Thoracic aorta (tissue), 2 donors: ENCODE results near the gene PLEKHH2. TPM values are rescaled to one million over a fixed set of nuclear protein-coding genes. Genes with fewer than 3 reads are reported as not detected.

Experiments used
- ATAC-seq: fragments of 150-250 bp; one replicate; pipeline ENCODE4 v1.8.0; 2017; ENCODE audit warnings: low read depth; ENCODE audit not compliant: insufficient number of reproducible peaks, low FRiP score
- DNase-seq: peaks from one replicate; pipeline ENCODE4 v3.0.0-alpha.2; 2020; ENCODE audit warnings: low spot score
- H3K27ac ChIP-seq, 2 donors: fragments of 200-600 bp; sonication (generic); 1 replicate in 1 of 2; 2 replicates in 1 of 2; pipeline ENCODE4 v1.5.1; 2016; ENCODE audit warnings: mild to moderate bottlenecking in 2 of 2, moderate library complexity in 2 of 2
- H3K27me3 ChIP-seq: fragments of 200-600 bp; sonication (generic); replicated peaks from 2 replicates; pipeline ENCODE4 v1.6.0; 2016; ENCODE audit warnings: mild to moderate bottlenecking; ENCODE audit not compliant: insufficient read depth
- H3K36me3 ChIP-seq: fragments of 200-600 bp; sonication (generic); one replicate; pipeline ENCODE4 v1.5.1; 2016
- H3K4me1 ChIP-seq, 2 donors: fragments of 200-600 bp; sonication (generic); 1 replicate in 1 of 2; 2 replicates in 1 of 2; pipeline versions ENCODE4 v1.5.1 to v1.6.0; 2016; ENCODE audit warnings: low read depth in 2 of 2, mild to moderate bottlenecking in 1 of 2; ENCODE audit not compliant: control insufficient read depth in 1 of 2
- H3K4me3 ChIP-seq: fragments of 200-600 bp; sonication (generic); 2 replicates; pipeline ENCODE4 v1.5.1; 2016; ENCODE audit warnings: mild to moderate bottlenecking
- H3K9me3 ChIP-seq: fragments of 200-600 bp; sonication (generic); 2 replicates; pipeline ENCODE4 v1.5.1; 2016
- CTCF ChIP-seq: fragments of 200-600 bp; sonication (generic); IDR thresholded peaks from one replicate; pipeline ENCODE4 v1.5.1; 2019; ENCODE audit warnings: antibody characterized with exemption
- total RNA-seq, 2 donors: library from RNA; depleted of rRNA; stranded (reverse); fragments of >200 nt; gene quantifications; one replicate each; pipeline versions ENCODE4 v1.1.0 to v1.2.3, GENCODE V29; 2016

Gene PLEKHH2
- total RNA-seq, 2 donors from 2014 or later = 23.3 to 29.5 TPM

GRCh38 chr2:43609290-43609918, 27.7 kb upstream of the PLEKHH2 start:
- TF ChIP-seq CTCF = peak; percentile 68
- no peak for DNase-seq
- H3K27me3 ChIP-seq = no peaks in the 10 kb centered on the region
- H3K4me1 ChIP-seq = no peaks in the 10 kb centered on the region
- H3K27ac ChIP-seq = no peak overlapping the region
- H3K36me3 ChIP-seq = no peaks in the 10 kb centered on the region
- ATAC-seq = peak; percentile 66
- no peak overlapping the region for H3K4me3 ChIP-seq
- H3K9me3 ChIP-seq = no peaks in the 10 kb centered on the region

- no peaks in the 10 kb centered on the region for H3K9me3 ChIP-seq
- no peak for ATAC-seq
- no peak for TF ChIP-seq CTCF
These were observed 26.7 kb upstream of the PLEKHH2 start for GRCh38 chr2:43610361-43610760.

GRCh38 chr2:43611987-43612894, 24.8 kb upstream of the PLEKHH2 start:
- DNase-seq (no peak), ATAC-seq (peak; percentile 61)
- H3K27ac ChIP-seq = no peak overlapping the region
- H3K4me1 ChIP-seq = no peaks in the 10 kb centered on the region
- H3K9me3 ChIP-seq = no peaks in the 10 kb centered on the region
- no peak overlapping the region for H3K4me3 ChIP-seq
- H3K27me3 ChIP-seq = no peaks in the 10 kb centered on the region
- peak; percentile 77 for TF ChIP-seq CTCF
- no peaks in the 10 kb centered on the region for H3K36me3 ChIP-seq

More at GRCh38 chr2:43610361-43610760, 26.7 kb upstream of the PLEKHH2 start:
- no peaks in the 10 kb centered on the region for H3K4me1 ChIP-seq
- no peak overlapping the region for H3K4me3 ChIP-seq
- no peaks in the 10 kb centered on the region for H3K36me3 ChIP-seq
- no peak overlapping the region for H3K27ac ChIP-seq
- H3K27me3 ChIP-seq = no peaks in the 10 kb centered on the region
- no peak for DNase-seq

- DNase-seq (no peak), ATAC-seq (no peak)
- no peak for TF ChIP-seq CTCF
- Histone ChIP-seq H3K36me3 (no peaks in the 10 kb centered on the region), H3K9me3 (no peaks in the 10 kb centered on the region), H3K4me1 (no peaks in the 10 kb centered on the region), H3K4me3 (no peak overlapping the region), H3K27me3 (no peaks in the 10 kb centered on the region), H3K27ac (no peak overlapping the region)
These were observed 24.1 kb upstream of the PLEKHH2 start for GRCh38 chr2:43612944-43613343.

- H3K9me3 ChIP-seq = no peaks in the 10 kb centered on the region
- DNase-seq (no peak), ATAC-seq (no peak)
- no peak for TF ChIP-seq CTCF
- no peak overlapping the region for H3K27ac ChIP-seq
- H3K36me3 ChIP-seq = no peaks in the 10 kb centered on the region
- no peak overlapping the region for H3K4me3 ChIP-seq
- no peaks in the 10 kb centered on the region for H3K4me1 ChIP-seq
- H3K27me3 ChIP-seq = no peaks in the 10 kb centered on the region
These were observed 19.9 kb upstream of the PLEKHH2 start for GRCh38 chr2:43616967-43617680.
